Measurements from ENCODE around the gene NT5M. TPM values are rescaled to one million over a fixed set of nuclear protein-coding genes. Genes with fewer than 3 reads are reported as not detected.
A peak's percentile ranks its signal among the peaks of the same experiment; 100 is the strongest.

Gene NT5M
- total RNA-seq, 2 donors from 2014 or later, result 1.2 to 1.3 TPM

GRCh38 chr17:17351901-17352781 lies 49.0 kb downstream of the NT5M start:
- H3K9ac ChIP-seq (ENCODE audit: low read depth in 2 of 2, low read length in 2 of 2), result no peak overlapping the region
- H3K4me1 ChIP-seq, result no peaks in the 10 kb centered on the region
- no peak for DNase-seq
- no peaks in the 10 kb centered on the region for H3K9me3 ChIP-seq
- no peak overlapping the region for H3K27ac ChIP-seq
- no peak for TF ChIP-seq CTCF (IDR thresholded peaks at IDR 0.05)
- H3K36me3 ChIP-seq, result no peaks in the 10 kb centered on the region
- H3K27me3 ChIP-seq, result no peaks in the 10 kb centered on the region
- intact Hi-C loops (cut with DNase I), result no loop called here
- no peak overlapping the region for H3K4me3 ChIP-seq

GRCh38 chr17:17352836-17353624 lies 49.9 kb downstream of the NT5M start:
- intact Hi-C loops (cut with DNase I), result no loop called here
- H3K36me3 ChIP-seq, result no peaks in the 10 kb centered on the region
- no peak overlapping the region for H3K27ac ChIP-seq
- H3K27me3 ChIP-seq, result no peaks in the 10 kb centered on the region
- no peak for DNase-seq
- H3K9me3 ChIP-seq, result no peaks in the 10 kb centered on the region
- no peaks in the 10 kb centered on the region for H3K4me1 ChIP-seq
- no peak for TF ChIP-seq CTCF (IDR thresholded peaks at IDR 0.05)
- no peak overlapping the region for H3K9ac ChIP-seq (ENCODE audit: low read depth in 2 of 2, low read length in 2 of 2)
- no peak overlapping the region for H3K4me3 ChIP-seq

- H3K4me1 ChIP-seq, result no peaks in the 10 kb centered on the region
- no peak overlapping the region for H3K9ac ChIP-seq (ENCODE audit: low read depth in 2 of 2, low read length in 2 of 2)
- no peaks in the 10 kb centered on the region for H3K36me3 ChIP-seq
- no peak overlapping the region for H3K4me3 ChIP-seq
- intact Hi-C loops (cut with DNase I), result no loop called here
- H3K27ac ChIP-seq, result no peak overlapping the region
- DNase-seq, result no peak
- TF ChIP-seq CTCF (IDR thresholded peaks at IDR 0.05), result no peak
- H3K27me3 ChIP-seq, result no peaks in the 10 kb centered on the region
- no peaks in the 10 kb centered on the region for H3K9me3 ChIP-seq
Observed at GRCh38 chr17:17353625-17354484, 50.7 kb downstream of the NT5M start.

GRCh38 chr17:17354560-17355349 lies 51.6 kb downstream of the NT5M start:
- Histone ChIP-seq H3K9me3 (no peaks in the 10 kb centered on the region), H3K4me1 (no peaks in the 10 kb centered on the region), H3K9ac (ENCODE audit: low read depth in 2 of 2, low read length in 2 of 2) (no peak overlapping the region), H3K4me3 (no peak overlapping the region), H3K27me3 (no peaks in the 10 kb centered on the region), H3K27ac (no peak overlapping the region), H3K36me3 (no peaks in the 10 kb centered on the region)
- peak; percentile 91 for TF ChIP-seq CTCF (IDR thresholded peaks at IDR 0.05)
- intact Hi-C loops (cut with DNase I), result loop anchor here (5.0 kb wide), 1 partner anchor 143 kb away; the partner anchor contains the start of gene RASD1
- peak; percentile 62 for DNase-seq

Measured in colonic mucosa (tissue), 4 donors.